ENCODE measurements around the gene HS6ST2.
A peak's percentile ranks its signal among the peaks of the same experiment; 100 is the strongest.
"Not testable (repeated sequence)": the region's sequence is repeated elsewhere in the genome, so short reads cannot be mapped to it uniquely, and the experiment has no call there.

Gene HS6ST2

GRCh38 chrX:132958091-132958703 is at the start of gene HS6ST2:
TSS of gene HS6ST2 (minus strand) at chrX:132958629.
- peak; percentile 62 for DNase-seq

GRCh38 chrX:133007458-133007857 is 49.0 kb upstream of the HS6ST2 start:
- no peak for DNase-seq

- no peak for DNase-seq
These were observed 47.2 kb upstream of the HS6ST2 start for GRCh38 chrX:133005616-133006015.

GRCh38 chrX:133005042-133005441 is 46.6 kb upstream of the HS6ST2 start:
- no peak for DNase-seq

- no peak for DNase-seq
These were observed 40.8 kb upstream of the HS6ST2 start for GRCh38 chrX:132999209-132999608.

- no peak for DNase-seq
These were observed 32.4 kb upstream of the HS6ST2 start for GRCh38 chrX:132990835-132991234.

- no peak for DNase-seq
These were observed 28.1 kb upstream of the HS6ST2 start for GRCh38 chrX:132986556-132986955.

- no peak for DNase-seq
These were observed 25.7 kb upstream of the HS6ST2 start for GRCh38 chrX:132984058-132984650.

- no peak for DNase-seq
These were observed 25.1 kb upstream of the HS6ST2 start for GRCh38 chrX:132983496-132983895.

GRCh38 chrX:132980035-132980434 is 21.6 kb upstream of the HS6ST2 start:
- DNase-seq: not testable (repeated sequence)

- DNase-seq: no peak
These were observed 10.0 kb upstream of the HS6ST2 start for GRCh38 chrX:132968296-132968949.

GRCh38 chrX:132967049-132967448 is 8.6 kb upstream of the HS6ST2 start:
- DNase-seq: no peak

- no peak for DNase-seq
These were observed 7.0 kb upstream of the HS6ST2 start for GRCh38 chrX:132965461-132965860.

GRCh38 chrX:132961511-132961910 is 3.1 kb upstream of the HS6ST2 start:
- peak; percentile 53 for DNase-seq

- peak; percentile 68 for DNase-seq
These were observed 978 bp downstream of the HS6ST2 start for GRCh38 chrX:132957211-132958090.

- peak; percentile 52 for DNase-seq
These were observed 1.8 kb downstream of the HS6ST2 start for GRCh38 chrX:132956421-132957210.

- no peak for DNase-seq
These were observed 2.7 kb downstream of the HS6ST2 start for GRCh38 chrX:132955690-132956089.

GRCh38 chrX:132954323-132954722 is 4.1 kb downstream of the HS6ST2 start:
- DNase-seq: no peak

GRCh38 chrX:132953354-132953753 is 5.1 kb downstream of the HS6ST2 start:
- DNase-seq: no peak

GRCh38 chrX:132948648-132949260 is 9.7 kb downstream of the HS6ST2 start:
- no peak for DNase-seq

GRCh38 chrX:132945055-132945599 is 13.3 kb downstream of the HS6ST2 start:
- DNase-seq: not testable (repeated sequence)

All from islet precursor cell (in vitro differentiated cells).